Fibroblast of upper back skin (primary cell): Measurements from ENCODE around the gene TENM3.
A peak's percentile ranks its signal among the peaks of the same experiment; 100 is the strongest.
"Not testable (repeated sequence)": the region's sequence is repeated elsewhere in the genome, so short reads cannot be mapped to it uniquely, and the experiment has no call there.

ENCODE experiments used
- DNase-seq: peaks from one replicate; pipeline ENCODE4 v3.0.0-alpha.2; 2013

Gene TENM3

GRCh38 chr4:182344968-182345367 lies 101.8 kb downstream of the TENM3 start:
- DNase-seq = no peak

- DNase-seq = no peak
Observed at GRCh38 chr4:182346250-182346649, 103.0 kb downstream of the TENM3 start.

- DNase-seq = no peak
Observed at GRCh38 chr4:182346675-182347375, 103.6 kb downstream of the TENM3 start.

GRCh38 chr4:182348779-182349326 lies 105.7 kb downstream of the TENM3 start:
- no peak for DNase-seq

GRCh38 chr4:182350041-182350440 lies 106.8 kb downstream of the TENM3 start:
- no peak for DNase-seq

GRCh38 chr4:182351485-182351884 lies 108.3 kb downstream of the TENM3 start:
- DNase-seq = no peak

GRCh38 chr4:182354106-182354505 lies 110.9 kb downstream of the TENM3 start:
- DNase-seq = no peak

GRCh38 chr4:182354867-182355266 lies 111.7 kb downstream of the TENM3 start:
- DNase-seq = peak; percentile 57

GRCh38 chr4:182367153-182367552 lies 124.0 kb downstream of the TENM3 start:
- DNase-seq = no peak

- peak; percentile 47 for DNase-seq
Observed at GRCh38 chr4:182369211-182369610, 126.0 kb downstream of the TENM3 start.

- no peak for DNase-seq
Observed at GRCh38 chr4:182370491-182370890, 127.3 kb downstream of the TENM3 start.

GRCh38 chr4:182380771-182381181 lies 137.6 kb downstream of the TENM3 start:
- DNase-seq = peak; percentile 51

- DNase-seq = no peak
Observed at GRCh38 chr4:182382941-182383340, 139.7 kb downstream of the TENM3 start.

GRCh38 chr4:182384631-182385091 lies 141.5 kb downstream of the TENM3 start:
- peak; percentile 26 for DNase-seq

- no peak for DNase-seq
Observed at GRCh38 chr4:182385897-182386296, 142.7 kb downstream of the TENM3 start.

GRCh38 chr4:182386576-182386975 lies 143.4 kb downstream of the TENM3 start:
- not testable (repeated sequence) for DNase-seq

- DNase-seq = no peak
Observed at GRCh38 chr4:182391111-182391684, 148.0 kb downstream of the TENM3 start.

- no peak for DNase-seq
Observed at GRCh38 chr4:182394181-182394580, 151.0 kb downstream of the TENM3 start.

- DNase-seq = no peak
Observed at GRCh38 chr4:182400081-182400480, 156.9 kb downstream of the TENM3 start.

GRCh38 chr4:182400790-182401189 lies 157.6 kb downstream of the TENM3 start:
- no peak for DNase-seq

- peak; percentile 47 for DNase-seq
Observed at GRCh38 chr4:182404376-182404775, 161.2 kb downstream of the TENM3 start.

- DNase-seq = no peak
Observed at GRCh38 chr4:182405087-182405486, 161.9 kb downstream of the TENM3 start.

- peak; percentile 80 for DNase-seq
Observed at GRCh38 chr4:182409271-182409670, 166.1 kb downstream of the TENM3 start.

GRCh38 chr4:182411391-182411790 lies 168.2 kb downstream of the TENM3 start:
- no peak for DNase-seq
